Measurements from ENCODE around the gene POU5F1. TPM values are rescaled to one million over a fixed set of nuclear protein-coding genes. Genes with fewer than 3 reads are reported as not detected.

Gene POU5F1
- total RNA-seq, 1 experiment from 2014 or later, result not detected

GRCh38 chr6:31116661-31117385, 53.7 kb downstream of the POU5F1 start:
- no TSS peak for BruUV-seq (replicated peaks)
- Histone ChIP-seq H3K4me1 (peaks cover 24% of the 10 kb centered on the region), H3K36me3 (ENCODE audit: control insufficient read depth, insufficient read depth, low read length) (no peaks in the 10 kb centered on the region), H3K27me3 (replicated peaks; ENCODE audit: control insufficient read depth, insufficient read depth, low read length) (no peaks in the 10 kb centered on the region), H3K9me3 (no peaks in the 10 kb centered on the region), H3K4me3 (ENCODE audit: low read depth, low read length) (no peak overlapping the region)
- intact Hi-C loops (cut with micrococcal nuclease; ENCODE audit: unreplicated experiment), result no loop called here
- ChIA-PET POLR2A (no interaction called here), CTCF (interaction anchor here (0.8 to 1.3 kb wide), 2 partner anchors 29 to 519 kb away, joined by 5 to 7 read pairs; no protein-coding TSS in a partner anchor)
- TF ChIP-seq CTCF (IDR thresholded peaks at IDR 0.05; ENCODE audit: insufficient read depth in 1 of 2, low read depth in 1 of 2, low read length in 1 of 2, severe bottlenecking in 1 of 2, unreplicated experiment in 1 of 2), result no peak
- Mint-ChIP-seq H3K27ac (ENCODE audit: unreplicated experiment) (no peak overlapping the region), H3K4me3 (ENCODE audit: unreplicated experiment) (no peak overlapping the region), H3K4me1 (ENCODE audit: low read depth, unreplicated experiment) (peaks cover 23% of the 10 kb centered on the region), H3K9me3 (ENCODE audit: unreplicated experiment) (no peaks in the 10 kb centered on the region), H3K36me3 (ENCODE audit: insufficient read depth, unreplicated experiment) (peaks cover 6% of the 10 kb centered on the region), H3K27me3 (ENCODE audit: insufficient read depth, unreplicated experiment) (no peaks in the 10 kb centered on the region)
- DNase-seq, result no peak

- BruUV-seq (replicated peaks), result no TSS peak
- Mint-ChIP-seq H3K36me3 (ENCODE audit: insufficient read depth, unreplicated experiment) (peaks cover 6% of the 10 kb centered on the region), H3K4me3 (ENCODE audit: unreplicated experiment) (no peak overlapping the region), H3K9me3 (ENCODE audit: unreplicated experiment) (no peaks in the 10 kb centered on the region), H3K4me1 (ENCODE audit: low read depth, unreplicated experiment) (peaks cover 23% of the 10 kb centered on the region), H3K27me3 (ENCODE audit: insufficient read depth, unreplicated experiment) (no peaks in the 10 kb centered on the region), H3K27ac (ENCODE audit: unreplicated experiment) (no peak overlapping the region)
- Histone ChIP-seq H3K9me3 (no peaks in the 10 kb centered on the region), H3K27me3 (replicated peaks; ENCODE audit: control insufficient read depth, insufficient read depth, low read length) (no peaks in the 10 kb centered on the region), H3K4me3 (ENCODE audit: low read depth, low read length) (no peak overlapping the region), H3K36me3 (ENCODE audit: control insufficient read depth, insufficient read depth, low read length) (no peaks in the 10 kb centered on the region), H3K4me1 (peaks cover 24% of the 10 kb centered on the region)
- no peak for TF ChIP-seq CTCF (IDR thresholded peaks at IDR 0.05; ENCODE audit: insufficient read depth in 1 of 2, low read depth in 1 of 2, low read length in 1 of 2, severe bottlenecking in 1 of 2, unreplicated experiment in 1 of 2)
- POLR2A ChIA-PET, result no interaction called here
- DNase-seq, result no peak
- intact Hi-C loops (cut with micrococcal nuclease; ENCODE audit: unreplicated experiment), result no loop called here
- CTCF ChIA-PET, result no interaction called here
These were observed 54.4 kb downstream of the POU5F1 start for GRCh38 chr6:31115941-31116560.

GRCh38 chr6:31114970-31115849, 55.3 kb downstream of the POU5F1 start:
- POLR2A ChIA-PET, result interaction anchor here (0.6 kb wide), 1 partner anchor 246 kb away, joined by 3 read pairs; no protein-coding TSS in a partner anchor
- CTCF ChIA-PET, result interaction anchor here (1.0 to 1.4 kb wide), 2 partner anchors 35 to 44 kb away, joined by 4 to 5 read pairs; no protein-coding TSS in a partner anchor
- no peaks in the 10 kb centered on the region for H3K27me3 Mint-ChIP-seq (ENCODE audit: insufficient read depth, unreplicated experiment)
- no peaks in the 10 kb centered on the region for H3K36me3 ChIP-seq (ENCODE audit: control insufficient read depth, insufficient read depth, low read length)
- intact Hi-C loops (cut with micrococcal nuclease; ENCODE audit: unreplicated experiment), result no loop called here
- TF ChIP-seq CTCF (IDR thresholded peaks at IDR 0.05; ENCODE audit: insufficient read depth in 1 of 2, low read depth in 1 of 2, low read length in 1 of 2, severe bottlenecking in 1 of 2, unreplicated experiment in 1 of 2), result peak in 1 of 2 experiments; percentile 9
- H3K9me3 Mint-ChIP-seq (ENCODE audit: unreplicated experiment), result no peaks in the 10 kb centered on the region
- H3K27me3 ChIP-seq (replicated peaks; ENCODE audit: control insufficient read depth, insufficient read depth, low read length), result no peaks in the 10 kb centered on the region
- peak overlapping the region; percentile 83 for H3K27ac Mint-ChIP-seq (ENCODE audit: unreplicated experiment)
- peaks cover 6% of the 10 kb centered on the region for H3K36me3 Mint-ChIP-seq (ENCODE audit: insufficient read depth, unreplicated experiment)
- no peak for DNase-seq
- BruUV-seq (replicated peaks), result no TSS peak
- peak overlapping the region; percentile 12 for H3K4me3 Mint-ChIP-seq (ENCODE audit: unreplicated experiment)
- peaks cover 31% of the 10 kb centered on the region for H3K4me1 ChIP-seq
- H3K9me3 ChIP-seq, result no peaks in the 10 kb centered on the region
- H3K4me3 ChIP-seq (ENCODE audit: low read depth, low read length), result no peak overlapping the region
- H3K4me1 Mint-ChIP-seq (ENCODE audit: low read depth, unreplicated experiment), result peaks cover 23% of the 10 kb centered on the region

Data from Caco-2 (cell line).